PC-3 (cell line): Measurements from ENCODE around the gene SPG7. TPM values are rescaled to one million over a fixed set of nuclear protein-coding genes. Genes with fewer than 3 reads are reported as not detected.
"Not testable (repeated sequence)": the region's sequence is repeated elsewhere in the genome, so short reads cannot be mapped to it uniquely, and the experiment has no call there.

Experiments
- ATAC-seq: fragments of 200-7000 bp; cut with Tn5 transposase; 2 replicates; pipeline ENCODE4 v1.9.1; 2020; ENCODE audit warnings: mild to moderate bottlenecking, moderate library complexity
- BruUV-seq: library from RNA; stranded (reverse); fragments of 400-500 nt; replicated peaks from 2 replicates; lab custom pipeline; 2021; lab: Mats Ljungman, UMichigan
- CTCF ChIA-PET: fragments of 300-600 bp; sonication (Branson Sonifier 250); formaldehyde crosslinking; loops from one replicate; lab custom pipeline; 2022; ENCODE audit warnings: antibody characterized with exemption; lab: Charles Lee
- POLR2A ChIA-PET: fragments of 300-600 bp; sonication (Branson Sonifier 250); formaldehyde crosslinking; loops from one replicate; lab custom pipeline; 2022; ENCODE audit warnings: antibody characterized with exemption; ENCODE audit not compliant: unreplicated experiment; lab: Charles Lee
- DNase-seq: peaks from one replicate; pipeline ENCODE4 v3.0.0-alpha.2; 2015
- H2AFZ ChIP-seq: fragments of 300-600 bp; sonication (generic); 2 replicates; pipeline ENCODE4 v1.6.0; 2016; ENCODE audit warnings: antibody characterized with exemption, low read length
- H3F3A ChIP-seq: fragments of 300-600 bp; sonication (generic); one replicate; pipeline ENCODE4 v1.6.0; 2017; ENCODE audit warnings: antibody characterized with exemption, low read length, control low read depth, mild to moderate bottlenecking; ENCODE audit not compliant: unreplicated experiment
- H3K27ac ChIP-seq: fragments of 300-600 bp; sonication (generic); 2 replicates; pipeline ENCODE4 v1.5.1; 2016; ENCODE audit warnings: mild to moderate bottlenecking, low read length
- H3K27me3 ChIP-seq: fragments of 300-600 bp; sonication (generic); 2 replicates; pipeline ENCODE4 v1.6.1; 2016; ENCODE audit warnings: low read length, mixed read lengths
- H3K36me3 ChIP-seq: fragments of 300-600 bp; sonication (generic); 2 replicates; pipeline ENCODE4 v1.6.1; 2016; ENCODE audit warnings: low read depth, mixed run types, low read length, mixed read lengths
- H3K4me1 ChIP-seq: fragments of 300-600 bp; sonication (generic); 2 replicates; pipeline ENCODE4 v1.5.1; 2016; ENCODE audit warnings: low read length; ENCODE audit not compliant: insufficient read depth
- H3K4me2 ChIP-seq: fragments of 300-600 bp; sonication (generic); 2 replicates; pipeline ENCODE4 v1.6.0; 2016; ENCODE audit warnings: low read length
- H3K4me3 ChIP-seq: fragments of 300-600 bp; sonication (generic); 2 replicates; pipeline ENCODE4 v1.5.1; 2016; ENCODE audit warnings: mild to moderate bottlenecking, low read length, mixed read lengths
- H3K79me2 ChIP-seq: fragments of 300-600 bp; sonication (generic); 2 replicates; pipeline ENCODE4 v1.6.1; 2017; ENCODE audit warnings: low read length, mixed read lengths
- H3K9ac ChIP-seq: fragments of 300-600 bp; sonication (generic); 2 replicates; pipeline ENCODE4 v1.6.0; 2016; ENCODE audit warnings: mild to moderate bottlenecking, low read length
- H3K9me2 ChIP-seq: fragments of 300-600 bp; sonication (generic); replicated peaks from 2 replicates; pipeline ENCODE4 v1.6.1; 2016; ENCODE audit warnings: mixed run types, low read length, mixed read lengths
- H3K9me3 ChIP-seq: fragments of 300-600 bp; sonication (generic); 2 replicates; pipeline ENCODE4 v1.6.1; 2016; ENCODE audit warnings: low read length, mixed read lengths
- H4K20me1 ChIP-seq: fragments of 300-600 bp; sonication (generic); 2 replicates; pipeline ENCODE4 v1.6.1; 2016; ENCODE audit warnings: low read length, mixed read lengths
- EZH2 ChIP-seq: fragments of 300-600 bp; sonication (generic); IDR thresholded peaks from one replicate; pipeline ENCODE4 v1.6.1; 2017; ENCODE audit warnings: antibody characterized with exemption, mild to moderate bottlenecking, low read length; ENCODE audit not compliant: unreplicated experiment
- EZH2phosphoT487 ChIP-seq: fragments of 300-600 bp; sonication (generic); IDR thresholded peaks from 2 replicates; pipeline ENCODE4 v1.6.1; 2018; ENCODE audit warnings: mild to moderate bottlenecking, antibody characterized with exemption, low read length, borderline replicate concordance
- intact Hi-C: fragments of 100-400 bp; cut with micrococcal nuclease; formaldehyde crosslinking; loops from 2 replicates; pipeline ENCODE4 v1.9.0; 2023
- total RNA-seq: library from RNA; depleted of rRNA; stranded (reverse); fragments of >200 nt; gene quantifications from 2 replicates; pipeline ENCODE4 v1.2.3, GENCODE V29; 2014
- TF ChIP-seq, protein P1 (sequence below): fragments of 300-600 bp; sonication (generic); conservative IDR thresholded peaks from 2 replicates; pipeline ENCODE4 v1.5.1; 2017; ENCODE audit warnings: antibody characterized with exemption, low read depth, mild to moderate bottlenecking, low read length

SPG7 gene
- total RNA-seq, 1 experiment from 2014 or later = 106 TPM

DNA sequence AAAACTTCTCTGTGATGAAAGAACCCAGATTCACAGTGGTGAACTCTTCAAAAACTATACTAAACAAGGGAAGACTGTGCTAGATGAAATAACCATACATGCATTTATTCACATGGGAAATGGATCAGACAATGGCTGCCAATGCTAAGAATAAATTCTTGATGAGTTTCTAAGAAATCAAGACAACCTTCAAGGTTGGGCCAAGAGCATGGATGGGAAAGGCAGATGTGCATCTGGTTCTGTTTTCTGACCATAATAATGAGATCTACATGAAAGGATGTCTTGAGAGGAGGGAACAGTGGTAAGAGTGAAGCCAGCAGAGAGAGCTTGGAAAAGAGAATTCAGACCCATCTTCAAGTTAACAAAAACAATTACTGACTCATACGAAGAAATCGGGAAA, 49.2 kb upstream of the SPG7 start:
- no peaks in the 10 kb centered on the region for H3K36me3 ChIP-seq
- H3K9me3 ChIP-seq = no peaks in the 10 kb centered on the region
- BruUV-seq = no TSS peak
- peaks cover 82% of the 10 kb centered on the region for H3K79me2 ChIP-seq
- no peaks in the 10 kb centered on the region for H3K4me1 ChIP-seq
- no peak for TF ChIP-seq EZH2phosphoT487
- no peak for TF ChIP-seq EZH2
- TF ChIP-seq, protein P1, sequence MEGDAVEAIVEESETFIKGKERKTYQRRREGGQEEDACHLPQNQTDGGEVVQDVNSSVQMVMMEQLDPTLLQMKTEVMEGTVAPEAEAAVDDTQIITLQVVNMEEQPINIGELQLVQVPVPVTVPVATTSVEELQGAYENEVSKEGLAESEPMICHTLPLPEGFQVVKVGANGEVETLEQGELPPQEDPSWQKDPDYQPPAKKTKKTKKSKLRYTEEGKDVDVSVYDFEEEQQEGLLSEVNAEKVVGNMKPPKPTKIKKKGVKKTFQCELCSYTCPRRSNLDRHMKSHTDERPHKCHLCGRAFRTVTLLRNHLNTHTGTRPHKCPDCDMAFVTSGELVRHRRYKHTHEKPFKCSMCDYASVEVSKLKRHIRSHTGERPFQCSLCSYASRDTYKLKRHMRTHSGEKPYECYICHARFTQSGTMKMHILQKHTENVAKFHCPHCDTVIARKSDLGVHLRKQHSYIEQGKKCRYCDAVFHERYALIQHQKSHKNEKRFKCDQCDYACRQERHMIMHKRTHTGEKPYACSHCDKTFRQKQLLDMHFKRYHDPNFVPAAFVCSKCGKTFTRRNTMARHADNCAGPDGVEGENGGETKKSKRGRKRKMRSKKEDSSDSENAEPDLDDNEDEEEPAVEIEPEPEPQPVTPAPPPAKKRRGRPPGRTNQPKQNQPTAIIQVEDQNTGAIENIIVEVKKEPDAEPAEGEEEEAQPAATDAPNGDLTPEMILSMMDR = no peak
- no peak for DNase-seq
- H3F3A ChIP-seq = no peaks in the 10 kb centered on the region
- H4K20me1 ChIP-seq = peaks cover 39% of the 10 kb centered on the region
- H3K9me2 ChIP-seq = no peaks in the 10 kb centered on the region
- intact Hi-C loops = no loop called here
- ATAC-seq = no peak
- no peak overlapping the region for H3K4me3 ChIP-seq
- H3K27ac ChIP-seq = no peak overlapping the region
- no peak overlapping the region for H2AFZ ChIP-seq
- no peak overlapping the region for H3K4me2 ChIP-seq
- no peaks in the 10 kb centered on the region for H3K27me3 ChIP-seq
- POLR2A ChIA-PET = no interaction called here
- CTCF ChIA-PET = no interaction called here
- H3K9ac ChIP-seq = no peak overlapping the region

DNA sequence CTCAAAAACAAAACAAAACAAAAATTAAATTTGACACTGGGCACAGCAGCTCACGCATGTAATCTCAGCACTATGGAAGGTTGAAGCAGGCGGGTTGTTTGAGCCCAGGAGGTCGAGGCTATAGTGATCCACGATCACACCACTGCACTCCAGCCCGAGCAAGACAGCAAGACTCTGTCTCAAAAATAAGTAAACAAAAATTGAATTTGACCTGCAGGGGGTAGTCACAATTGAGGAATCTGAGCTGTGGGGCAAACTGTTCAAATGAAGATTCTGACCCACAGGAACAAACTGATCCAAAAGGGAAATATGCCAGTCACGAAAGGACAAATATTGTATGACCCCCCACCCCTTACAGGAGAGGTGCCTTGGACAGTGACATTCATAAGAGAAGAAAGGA, 47.6 kb upstream of the SPG7 start:
- H3K9me3 ChIP-seq = no peaks in the 10 kb centered on the region
- peaks cover 40% of the 10 kb centered on the region for H4K20me1 ChIP-seq
- peaks cover 82% of the 10 kb centered on the region for H3K79me2 ChIP-seq
- intact Hi-C loops = no loop called here
- H3K36me3 ChIP-seq = no peaks in the 10 kb centered on the region
- no peaks in the 10 kb centered on the region for H3K27me3 ChIP-seq
- H2AFZ ChIP-seq = no peak overlapping the region
- ChIA-PET CTCF (no interaction called here), POLR2A (no interaction called here)
- H3K4me2 ChIP-seq = no peak overlapping the region
- ATAC-seq = no peak
- no peaks in the 10 kb centered on the region for H3K9me2 ChIP-seq
- no peaks in the 10 kb centered on the region for H3F3A ChIP-seq
- H3K27ac ChIP-seq = no peak overlapping the region
- H3K4me1 ChIP-seq = no peaks in the 10 kb centered on the region
- H3K4me3 ChIP-seq = no peak overlapping the region
- no peak overlapping the region for H3K9ac ChIP-seq
- no peak for DNase-seq
- BruUV-seq = no TSS peak
- TF ChIP-seq EZH2phosphoT487 = no peak
- no peak for TF ChIP-seq EZH2
- TF ChIP-seq, protein P1 = no peak

DNA sequence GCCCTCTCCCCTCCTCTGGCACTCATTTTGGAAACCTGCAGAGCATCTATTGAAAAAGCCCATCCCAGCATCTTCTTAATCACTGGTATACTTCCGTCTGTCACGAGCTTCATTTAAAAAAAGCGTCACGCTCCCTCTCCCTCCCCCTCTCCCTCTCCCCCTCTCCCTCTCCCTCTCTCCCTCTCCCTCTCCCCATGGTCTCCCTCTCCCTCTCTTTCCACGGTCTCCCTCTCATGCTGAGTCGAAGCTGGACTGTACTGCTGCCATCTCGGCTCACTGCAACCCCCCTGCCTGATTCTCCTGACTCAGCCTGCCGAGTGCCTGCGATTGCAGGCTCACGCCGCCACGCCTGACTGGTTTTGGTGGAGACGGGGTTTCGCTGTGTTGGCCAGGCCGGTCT, 46.3 kb upstream of the SPG7 start:
- DNase-seq, H3K4me2 ChIP-seq, H3K27ac ChIP-seq, ATAC-seq, H3K9me3 ChIP-seq, H3K4me3 ChIP-seq, H3K36me3 ChIP-seq, CTCF ChIA-PET, H2AFZ ChIP-seq, POLR2A ChIA-PET, BruUV-seq, intact Hi-C loops, H3K4me1 ChIP-seq, H3K9me2 ChIP-seq, H3K27me3 ChIP-seq, H3K9ac ChIP-seq, H3F3A ChIP-seq: not testable (repeated sequence)
- Histone ChIP-seq H3K79me2 (peaks cover 82% of the 10 kb centered on the region), H4K20me1 (peaks cover 40% of the 10 kb centered on the region)

DNA sequence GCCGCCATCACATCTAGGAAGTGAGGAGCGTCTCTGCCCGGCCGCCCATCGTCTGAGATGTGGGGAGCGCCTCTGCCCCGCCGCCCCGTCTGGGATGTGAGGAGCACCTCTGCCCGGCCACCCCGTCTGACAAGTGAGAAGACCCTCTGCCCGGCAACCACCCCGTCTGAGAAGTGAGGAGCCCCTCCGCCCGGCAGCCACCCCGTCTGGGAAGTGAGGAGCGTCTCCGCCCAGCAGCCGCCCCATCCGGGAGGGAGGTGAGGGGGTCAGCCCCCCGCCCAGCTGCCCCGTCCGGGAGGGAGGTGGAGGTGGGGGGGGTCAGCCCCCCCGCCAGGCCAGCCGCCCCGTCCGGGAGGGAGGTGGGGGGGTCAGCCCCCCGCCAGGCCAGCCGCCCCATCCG, 45.6 kb upstream of the SPG7 start:
- ATAC-seq, H3K27ac ChIP-seq, H3K4me2 ChIP-seq, H3K9me2 ChIP-seq, DNase-seq, CTCF ChIA-PET, H3K9ac ChIP-seq, H3F3A ChIP-seq, intact Hi-C loops, H2AFZ ChIP-seq, H3K36me3 ChIP-seq, H3K4me3 ChIP-seq, POLR2A ChIA-PET, H3K27me3 ChIP-seq, BruUV-seq, H3K9me3 ChIP-seq, H3K4me1 ChIP-seq: not testable (repeated sequence)
- Histone ChIP-seq H3K79me2 (peaks cover 83% of the 10 kb centered on the region), H4K20me1 (peaks cover 43% of the 10 kb centered on the region)

DNA sequence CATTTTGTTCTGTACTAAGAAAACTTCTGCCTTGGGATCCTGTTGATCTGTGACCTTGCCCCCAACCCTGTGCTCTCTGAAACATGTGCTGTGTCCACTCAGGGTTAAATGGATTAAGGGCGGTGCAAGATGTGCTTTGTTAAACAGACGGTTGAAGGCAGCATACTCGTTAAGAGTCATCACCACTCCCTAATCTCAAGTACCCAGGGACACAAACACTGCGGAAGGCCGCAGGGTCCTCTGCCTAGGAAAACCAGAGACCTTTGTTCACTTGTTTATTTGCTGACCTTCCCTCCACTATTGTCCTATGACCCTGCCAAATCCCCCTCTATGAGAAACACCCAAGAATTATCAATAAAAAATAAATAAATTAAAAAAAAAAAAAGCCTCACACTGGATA, 44.9 kb upstream of the SPG7 start:
- H3K4me1 ChIP-seq, H3K27me3 ChIP-seq, CTCF ChIA-PET, H3K4me2 ChIP-seq, H3K4me3 ChIP-seq, DNase-seq, H3K9me2 ChIP-seq, H2AFZ ChIP-seq, H3K27ac ChIP-seq, H3F3A ChIP-seq, POLR2A ChIA-PET, intact Hi-C loops, H3K9ac ChIP-seq, H3K36me3 ChIP-seq, BruUV-seq, ATAC-seq, H3K9me3 ChIP-seq: not testable (repeated sequence)
- peaks cover 83% of the 10 kb centered on the region for H3K79me2 ChIP-seq
- H4K20me1 ChIP-seq = peaks cover 43% of the 10 kb centered on the region
